CD4-positive, alpha-beta T cell treated with Interleukin-6 for 4 hours (primary cell): ENCODE measurements around the gene SCN11A.
"Not testable (repeated sequence)": the region's sequence is repeated elsewhere in the genome, so short reads cannot be mapped to it uniquely, and the experiment has no call there.

Experiments
- DNase-seq: peaks from one replicate; pipeline ENCODE4 v3.0.0-alpha.2; 2020; ENCODE audit warnings: mixed read lengths

Gene SCN11A

DNA sequence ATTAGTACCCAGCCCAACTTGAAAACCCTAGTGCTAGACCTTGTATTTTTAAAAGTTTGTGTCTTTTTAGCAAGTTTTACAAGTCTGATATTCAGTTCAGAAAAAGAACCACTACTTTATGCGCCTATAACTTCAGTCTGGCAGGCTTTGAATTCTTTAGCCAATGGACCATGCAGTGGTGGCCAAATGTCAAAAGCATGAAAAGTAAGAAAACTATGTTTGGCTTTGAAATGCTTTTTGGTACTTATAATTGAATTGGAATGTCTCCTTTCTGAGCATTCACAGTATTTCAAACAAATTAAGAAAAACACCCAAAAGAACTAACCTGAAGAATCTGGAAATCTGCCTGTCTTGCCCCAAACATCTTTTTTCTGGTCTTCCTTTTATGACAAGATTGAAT lies 12.9 kb upstream of the SCN11A start:
- DNase-seq: no peak

DNA sequence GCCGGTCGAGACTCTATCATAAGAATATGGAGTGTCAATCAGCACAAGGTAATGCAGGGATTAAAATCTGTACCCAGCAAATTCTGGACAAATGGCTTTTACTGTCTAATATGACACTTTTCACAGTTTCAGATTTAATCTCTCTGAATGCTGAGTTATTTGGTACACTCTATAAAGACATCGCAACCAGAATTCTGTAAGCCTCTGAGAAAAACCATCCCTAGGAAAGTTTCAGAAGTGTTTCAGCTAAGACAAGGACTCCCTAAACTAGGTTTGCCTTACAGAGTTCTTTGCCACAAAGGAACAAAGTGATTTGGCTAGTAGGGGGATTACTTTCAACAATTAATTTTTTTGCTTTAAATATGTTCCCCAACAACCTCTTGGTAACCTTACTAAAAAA lies 11.4 kb upstream of the SCN11A start:
- DNase-seq: no peak

DNA sequence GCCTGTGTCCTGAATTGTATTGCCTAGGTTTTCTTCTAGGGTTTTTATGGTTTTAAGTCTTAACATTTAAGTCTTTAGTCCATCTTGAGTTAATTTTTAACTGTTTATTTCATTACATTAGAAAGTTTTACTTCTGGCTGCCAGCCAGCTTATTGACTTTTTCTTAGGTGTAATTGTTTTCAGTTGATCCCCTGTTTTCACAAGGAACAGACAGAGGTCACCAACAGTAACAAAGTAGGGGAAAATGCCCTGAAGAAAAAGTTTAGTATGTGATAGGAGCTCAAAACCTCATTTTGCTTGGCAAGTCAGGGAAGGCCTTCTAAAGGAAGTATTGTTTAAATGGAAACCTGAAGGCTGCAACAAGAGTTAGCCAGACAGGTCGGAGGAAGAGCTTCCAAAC lies 10.4 kb upstream of the SCN11A start:
- no peak for DNase-seq

DNA sequence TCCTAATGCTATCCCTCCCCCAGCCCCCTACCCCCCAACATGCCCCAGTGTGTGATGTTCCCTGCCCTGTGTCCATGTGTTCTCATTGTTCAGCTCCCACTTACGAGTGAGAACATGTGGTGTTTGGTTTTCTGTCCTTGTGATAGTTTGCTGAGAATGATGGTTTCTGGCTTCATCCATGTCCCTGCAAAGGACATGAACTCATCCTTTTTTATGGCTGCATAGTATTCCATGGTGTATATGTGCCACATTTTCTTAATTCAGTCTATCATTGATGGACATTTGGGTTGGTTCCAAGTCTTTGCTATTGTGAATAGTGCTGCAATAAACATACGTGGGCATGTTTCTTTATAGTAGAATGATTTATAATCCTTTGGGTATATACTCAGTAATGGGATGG lies 9.5 kb upstream of the SCN11A start:
- not testable (repeated sequence) for DNase-seq

DNA sequence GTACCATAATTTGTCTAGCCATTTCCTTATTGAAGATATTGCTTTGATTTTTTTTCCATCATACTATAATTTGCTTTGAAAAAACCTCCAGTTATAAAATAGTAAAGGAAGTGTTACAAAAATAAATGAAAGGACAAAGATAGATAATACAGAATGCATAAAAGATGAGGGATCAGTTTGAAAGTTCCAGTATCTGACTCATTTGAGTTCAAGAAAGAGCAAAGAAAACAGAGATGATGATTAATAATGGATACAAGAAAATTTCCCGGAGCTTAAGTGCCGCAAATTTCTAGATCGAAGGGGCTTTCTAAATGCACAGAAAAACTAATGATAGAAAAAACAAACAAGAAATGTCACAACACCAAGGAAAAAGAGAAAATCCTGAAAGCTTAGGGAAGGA lies 4.4 kb upstream of the SCN11A start:
- DNase-seq: no peak

DNA sequence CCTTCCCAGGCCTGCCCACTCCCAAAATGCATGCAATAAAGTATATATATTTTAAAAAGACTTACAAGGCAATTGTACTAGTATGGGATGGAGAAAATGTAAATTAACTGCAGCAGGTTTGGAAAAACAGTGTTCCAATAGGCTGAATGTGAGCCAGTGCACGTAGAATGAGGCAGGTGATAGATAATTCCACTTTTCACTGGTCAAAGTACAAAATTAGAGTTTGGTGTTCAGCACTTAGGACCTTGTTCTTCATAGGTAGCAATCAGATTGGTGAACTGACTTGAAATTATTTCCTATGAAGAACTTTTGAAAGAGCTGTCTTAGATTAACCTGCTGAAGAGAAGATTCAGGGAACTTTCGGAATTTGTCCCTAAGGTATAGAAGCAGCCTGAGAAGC lies 2.0 kb upstream of the SCN11A start:
- DNase-seq: no peak

DNA sequence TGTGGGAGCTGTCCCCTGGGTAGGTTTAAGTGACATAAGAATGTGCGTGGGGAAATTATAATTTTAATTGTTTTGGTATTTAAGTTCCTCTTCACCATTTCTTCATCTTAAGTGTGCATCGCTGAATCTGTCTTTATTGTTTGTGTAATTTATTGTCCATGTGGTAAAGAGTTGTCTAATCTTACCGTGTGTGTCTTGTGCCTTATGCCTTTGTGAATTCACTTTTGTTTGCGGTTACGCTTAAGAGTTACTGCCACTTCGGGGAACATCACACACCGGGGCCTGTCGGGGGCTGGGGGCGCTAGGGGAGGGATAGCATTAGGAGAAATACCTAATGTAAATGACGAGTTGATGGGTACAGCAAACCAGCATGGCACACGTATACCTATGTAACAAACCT lies 839 bp upstream of the SCN11A start:
- no peak for DNase-seq

DNA sequence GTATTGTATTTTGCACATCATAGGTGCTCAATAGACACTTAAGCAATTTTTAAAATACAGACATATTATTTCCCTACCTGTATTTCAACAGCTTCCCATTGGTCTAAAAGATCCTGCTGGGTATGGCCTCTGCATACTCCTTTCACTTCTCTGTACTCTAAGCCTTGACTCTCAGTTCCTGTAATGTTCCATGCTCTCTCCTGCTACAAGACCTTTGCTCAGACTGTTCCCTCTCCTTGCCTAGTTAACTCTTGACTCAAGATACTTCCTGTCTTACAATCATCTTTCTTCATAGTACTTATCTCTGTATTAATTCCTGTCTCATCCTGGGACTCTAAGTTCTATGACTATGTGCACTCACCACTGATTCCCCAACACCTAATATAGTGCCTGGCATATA lies 1.7 kb downstream of the SCN11A start:
- DNase-seq: no peak

DNA sequence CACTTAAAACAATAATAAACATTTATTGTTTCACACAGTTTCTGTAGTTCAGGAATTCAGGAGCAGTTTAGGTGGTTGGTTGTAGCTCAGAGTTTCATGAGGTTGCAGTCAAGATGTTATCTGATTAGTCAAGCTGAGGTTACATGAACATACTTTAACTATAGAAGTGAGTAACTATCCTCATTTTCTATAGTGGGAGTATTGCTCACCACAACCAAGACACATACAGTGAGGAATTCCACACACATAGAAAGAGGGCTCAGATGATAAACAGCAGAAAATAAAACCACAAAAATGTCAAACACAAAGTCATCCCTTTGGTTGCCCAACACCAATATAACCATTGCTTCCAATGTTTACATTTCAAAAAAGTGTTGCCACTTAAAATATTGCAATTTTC lies 13.6 kb downstream of the SCN11A start:
- no peak for DNase-seq

DNA sequence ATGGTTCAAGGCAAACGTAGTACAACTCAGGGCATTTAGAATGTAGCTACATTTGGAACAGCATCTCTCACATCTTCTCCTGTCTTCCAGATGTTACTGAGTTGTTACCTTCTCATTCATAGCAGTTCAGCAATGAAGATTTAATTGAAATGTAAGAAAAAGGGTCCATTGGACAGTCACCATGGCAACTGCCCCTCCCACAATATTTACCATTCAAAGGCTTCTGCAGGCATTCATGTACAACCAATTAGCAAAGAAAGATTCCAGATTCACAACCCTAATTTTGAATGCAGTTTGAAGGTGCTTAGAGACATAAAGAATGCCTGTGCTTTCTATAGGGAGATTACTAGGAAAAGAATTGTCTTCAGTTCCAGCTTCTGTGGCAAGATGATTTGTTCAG lies 22.2 kb downstream of the SCN11A start:
- DNase-seq: no peak

DNA sequence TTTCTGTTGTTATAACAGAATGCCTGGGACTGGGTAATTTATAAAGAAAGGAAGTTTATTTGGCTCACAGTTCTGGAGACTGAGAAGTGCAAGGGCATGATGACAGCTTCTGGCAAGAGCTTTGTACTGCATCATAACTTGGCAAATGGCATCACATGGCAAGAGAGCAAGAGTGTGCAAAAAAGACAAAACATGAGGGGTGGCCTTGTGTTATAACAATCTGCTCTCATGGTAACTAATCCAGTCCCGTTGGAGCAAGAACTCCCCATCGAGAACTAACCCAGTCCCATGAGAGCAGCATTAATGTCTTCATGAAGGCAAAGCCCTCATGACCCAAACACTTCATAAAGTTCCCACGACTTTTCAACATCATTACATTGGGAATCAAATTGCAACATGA lies 23.2 kb downstream of the SCN11A start:
- DNase-seq: no peak

DNA sequence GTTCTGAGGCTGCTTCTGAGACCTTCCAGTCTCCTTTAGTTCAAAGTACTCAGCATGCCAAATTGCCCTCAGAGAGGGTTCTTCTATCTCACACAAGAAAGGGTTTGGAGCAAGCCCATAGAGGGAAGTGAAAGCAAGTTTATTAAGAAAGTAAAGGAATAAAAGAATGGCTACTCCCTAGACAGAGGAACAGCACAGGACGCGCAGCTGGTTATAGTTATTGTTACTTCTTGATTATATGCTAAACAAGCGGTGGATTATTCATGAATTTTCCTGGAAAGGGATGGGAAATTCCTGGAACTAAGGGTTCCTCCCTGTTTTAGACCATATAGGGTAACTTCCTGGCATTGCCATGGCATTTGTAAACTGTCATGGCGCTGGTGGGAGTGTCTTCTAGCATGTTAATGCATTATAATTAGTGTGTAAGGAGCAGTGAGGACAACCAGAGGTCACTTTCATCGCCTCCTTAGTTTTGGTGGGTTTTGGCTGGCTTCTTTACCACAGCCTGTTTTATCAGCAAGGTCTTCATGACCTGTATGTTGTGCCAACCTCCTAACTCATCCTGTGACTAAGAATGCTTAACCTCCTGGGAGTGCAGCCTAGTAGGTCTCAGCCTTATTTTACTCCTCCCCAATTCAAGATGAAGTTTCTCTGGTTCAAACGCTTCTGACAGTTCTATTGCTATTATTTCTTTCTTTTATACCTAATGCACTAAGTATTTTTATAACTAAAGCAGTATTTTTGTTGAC lies 26.3 kb downstream of the SCN11A start:
- no peak for DNase-seq

DNA sequence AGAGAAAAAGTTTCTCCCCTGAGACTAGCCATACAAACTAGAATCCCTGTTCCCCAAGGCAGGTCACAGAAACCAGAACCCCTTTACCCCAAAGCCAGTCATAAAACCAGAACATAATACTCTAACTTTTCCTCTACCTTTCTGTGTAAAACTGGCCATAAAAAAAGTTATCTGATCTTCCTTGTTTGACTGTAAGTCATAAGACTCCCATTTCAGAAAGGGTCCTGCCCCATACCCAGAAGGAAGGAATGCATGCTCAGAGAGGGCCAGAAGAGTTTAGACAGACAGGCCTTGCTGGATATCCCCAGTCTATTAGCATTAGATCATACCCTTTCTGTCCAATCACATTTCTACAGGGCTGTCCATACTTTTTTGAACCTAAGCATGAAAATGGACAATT lies 27.2 kb downstream of the SCN11A start:
- DNase-seq: no peak

DNA sequence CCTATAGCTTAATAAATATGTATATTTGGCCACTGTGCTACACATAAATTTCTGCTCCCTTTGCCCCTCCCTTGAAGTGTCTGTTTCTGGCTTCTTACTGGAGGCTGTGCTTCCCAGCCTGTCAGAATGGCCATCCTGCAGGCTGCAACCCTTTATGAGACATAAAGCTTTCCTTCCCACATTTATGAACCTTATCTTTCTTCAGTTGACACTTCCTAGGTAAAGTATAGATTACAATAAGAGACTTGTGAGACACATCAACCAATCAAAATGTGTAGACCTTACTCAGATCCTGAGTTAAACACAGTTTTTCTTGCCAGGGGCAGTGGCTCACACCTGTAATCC lies 29.5 kb downstream of the SCN11A start:
- DNase-seq: no peak

DNA sequence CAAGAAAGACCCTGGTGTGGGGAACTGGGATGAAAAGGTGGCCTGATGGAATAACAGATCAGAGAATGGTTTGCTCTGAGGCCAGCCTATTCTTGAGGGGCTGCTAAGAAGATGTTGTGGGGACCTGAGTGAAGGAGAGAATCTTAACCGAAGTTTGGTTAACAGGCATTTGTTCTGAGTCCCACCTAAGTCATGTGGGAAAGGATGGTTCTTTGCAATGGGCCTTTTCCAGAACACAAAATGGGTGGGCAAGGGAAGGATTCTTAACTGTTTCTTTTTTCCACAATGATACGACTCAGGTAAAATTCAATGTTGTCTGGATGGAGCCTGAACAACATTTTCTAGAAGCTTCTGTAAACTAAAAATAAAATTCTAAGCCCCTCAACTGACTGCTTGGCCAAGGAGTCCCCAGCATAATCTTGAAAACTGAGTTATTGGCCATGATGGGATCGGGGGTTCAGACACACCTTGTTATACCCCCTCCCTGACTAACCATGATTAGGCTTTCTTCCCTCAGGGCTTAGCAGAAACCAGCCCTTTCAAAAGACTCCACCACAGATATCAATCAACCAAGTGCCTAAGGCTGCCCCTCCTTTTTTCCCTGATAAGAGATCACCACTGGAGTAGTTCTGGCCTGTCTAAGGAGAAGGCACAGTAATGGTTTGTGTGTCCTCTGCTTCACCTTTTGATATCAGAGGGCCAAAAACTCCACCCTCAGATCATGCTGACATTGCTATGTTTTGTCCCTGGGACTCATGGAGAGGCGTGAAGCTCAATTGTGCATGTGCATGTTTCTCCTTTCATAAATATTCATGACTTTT lies 30.1 kb downstream of the SCN11A start:
- no peak for DNase-seq

DNA sequence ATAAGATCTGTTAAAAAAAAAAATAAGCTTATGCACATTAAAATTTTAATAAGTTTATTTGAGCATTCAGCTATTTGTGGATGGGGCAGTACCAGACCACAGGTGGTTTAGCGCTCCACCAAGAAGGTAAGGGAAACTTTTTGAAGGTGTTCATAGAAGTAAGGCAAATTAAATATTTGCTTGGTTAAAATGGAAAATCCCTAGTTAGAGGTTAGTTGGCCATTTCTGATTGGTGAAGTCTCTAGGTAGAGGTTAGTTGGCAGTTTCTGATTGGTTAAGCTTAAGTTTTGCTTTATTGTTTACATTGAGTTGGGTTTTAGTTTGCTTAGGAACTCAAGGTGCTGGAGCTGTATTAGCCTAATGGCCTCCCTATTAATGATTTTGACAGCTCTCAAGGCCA lies 30.7 kb downstream of the SCN11A start:
- DNase-seq: no peak

DNA sequence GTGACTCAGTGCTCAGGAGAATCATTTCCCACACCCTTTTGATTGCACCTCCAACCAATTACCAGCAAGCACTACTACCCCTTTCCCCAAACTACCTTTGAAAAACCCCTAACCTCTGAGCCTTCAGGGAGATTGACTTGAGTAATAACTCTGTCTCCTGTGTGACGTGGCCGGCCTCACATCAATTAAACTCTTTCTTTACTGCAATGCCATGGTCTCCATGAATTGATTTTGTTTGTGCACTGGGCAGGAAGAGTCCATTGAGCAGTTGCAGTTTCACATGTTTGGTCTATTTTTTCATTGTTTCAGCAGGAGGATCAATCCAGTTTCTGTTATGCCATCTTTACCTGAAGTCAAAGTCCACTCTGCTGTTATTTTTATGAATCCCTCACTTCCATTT lies 32.4 kb downstream of the SCN11A start:
- no peak for DNase-seq

DNA sequence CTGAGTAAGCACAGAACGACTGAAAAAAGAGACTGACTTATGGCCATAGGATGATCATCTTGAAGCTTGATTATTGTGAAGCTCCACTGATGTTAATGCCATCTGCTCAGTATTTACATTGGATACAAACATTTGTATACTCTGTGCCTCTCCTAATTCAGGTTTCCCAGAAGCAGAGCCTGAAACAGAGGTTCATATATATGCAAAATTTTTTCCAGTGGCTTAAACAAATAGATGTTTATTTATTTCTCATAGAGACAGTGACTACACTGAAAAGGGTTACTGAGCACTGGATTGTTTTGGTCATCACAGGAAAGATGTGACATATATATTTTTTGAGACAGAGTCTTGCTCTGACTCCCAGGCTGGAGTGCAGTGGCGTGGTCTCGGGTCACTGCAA lies 36.3 kb downstream of the SCN11A start:
- no peak for DNase-seq

DNA sequence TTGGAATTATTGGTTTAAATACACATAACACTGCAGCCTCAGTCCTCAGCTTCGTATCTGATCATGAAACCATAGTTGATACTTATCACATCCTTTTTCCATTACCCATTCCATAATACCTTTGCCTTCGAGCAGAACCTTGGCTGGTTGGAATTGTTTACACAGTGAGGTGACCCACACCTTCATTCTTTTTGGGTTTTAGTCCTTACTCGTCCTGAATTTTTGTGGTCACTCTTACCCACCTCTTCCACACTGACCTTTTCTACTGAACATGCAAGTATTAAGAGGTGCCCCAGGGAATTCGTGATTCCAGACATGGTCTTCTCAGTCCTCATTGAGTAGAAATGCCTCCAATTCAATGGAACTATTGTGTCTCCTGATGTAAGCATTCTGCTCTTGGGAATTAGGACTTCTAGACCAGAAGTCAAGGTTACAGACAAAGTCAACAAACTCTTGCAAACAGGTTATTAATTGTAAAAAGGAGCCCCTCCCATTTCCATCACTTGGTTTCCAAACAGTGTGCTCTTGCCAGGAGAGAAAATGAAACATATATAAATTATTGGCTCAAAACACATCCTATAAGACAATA lies 37.7 kb downstream of the SCN11A start:
- DNase-seq: no peak

DNA sequence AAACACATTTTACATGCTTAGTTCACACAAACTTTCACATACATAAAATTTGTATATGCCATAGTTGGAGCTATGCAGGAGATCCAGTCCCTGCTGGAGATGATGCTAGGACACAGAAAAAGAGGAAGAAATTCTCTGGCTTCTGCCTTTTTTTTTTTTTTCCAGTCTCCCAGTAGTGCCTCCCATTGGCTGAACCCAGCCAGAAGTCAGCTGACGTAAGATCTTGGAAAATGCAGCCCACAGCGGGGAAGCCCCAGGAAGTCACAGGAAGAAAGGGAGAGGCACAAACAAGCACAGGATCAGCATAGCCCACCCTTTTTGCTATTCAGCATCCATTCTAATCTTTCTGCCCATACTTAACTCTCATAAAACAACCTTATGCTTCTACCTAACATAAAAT lies 38.5 kb downstream of the SCN11A start:
- no peak for DNase-seq

DNA sequence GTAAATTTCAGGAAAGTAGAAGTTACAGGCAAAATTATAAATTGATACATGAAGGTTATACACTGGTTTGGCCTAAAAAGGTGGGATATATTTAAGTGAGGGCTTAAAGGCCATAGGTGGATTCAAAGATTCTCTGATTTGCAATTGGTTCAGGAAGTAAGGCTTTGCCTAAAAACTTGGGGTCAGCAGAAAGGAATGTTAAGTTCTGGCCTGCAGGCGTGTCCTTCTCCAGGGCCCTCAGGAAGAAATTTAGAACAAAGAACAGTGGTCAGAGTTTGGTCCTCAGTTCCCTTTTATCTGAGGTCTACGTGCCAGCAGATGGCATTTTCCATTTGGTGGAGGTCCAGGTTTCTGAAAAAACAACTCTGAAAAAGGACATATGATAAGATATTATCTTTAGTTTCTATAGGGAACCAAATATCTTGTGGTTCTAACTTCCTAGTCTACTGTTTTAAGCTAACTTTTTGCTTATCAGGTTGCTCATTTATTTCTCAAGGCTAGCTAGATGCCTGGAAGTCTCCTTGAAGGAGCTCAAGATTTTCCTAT lies 40.5 kb downstream of the SCN11A start:
- DNase-seq: no peak

DNA sequence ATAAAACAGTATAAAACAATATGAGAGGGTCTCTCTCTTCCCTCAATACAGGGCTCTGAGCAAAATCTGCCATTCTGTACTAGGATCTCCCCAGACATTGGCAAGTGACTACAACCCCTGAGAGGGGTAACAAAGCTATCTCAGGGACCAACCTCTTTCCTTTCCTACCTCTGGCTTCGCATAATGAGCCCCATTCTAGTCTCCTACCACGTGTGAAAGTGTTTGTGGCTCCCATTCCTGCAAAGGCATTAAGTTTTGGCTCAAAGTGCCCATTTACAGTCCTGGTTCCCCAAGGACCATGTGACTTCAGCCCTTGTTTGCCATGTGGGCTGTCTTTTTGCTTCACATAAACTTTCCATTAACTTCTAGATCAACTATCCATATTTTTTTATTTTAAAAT lies 46.4 kb downstream of the SCN11A start:
- DNase-seq: no peak
